H1 (cell line): Measurements from ENCODE around the gene ZBED6. TPM values are rescaled to one million over a fixed set of nuclear protein-coding genes. Genes with fewer than 3 reads are reported as not detected.

Source experiments
- CTCF ChIA-PET: fragments of 300-600 bp; sonication (Branson Sonifier 250); formaldehyde crosslinking; loops from one replicate; lab custom pipeline; 2021; ENCODE audit not compliant: partially characterized antibody; lab: Charles Lee
- POLR2A ChIA-PET: fragments of 300-600 bp; sonication (Branson Sonifier 250); formaldehyde crosslinking; loops from one replicate; lab custom pipeline; 2021; ENCODE audit warnings: inconsistent platforms; ENCODE audit not compliant: partially characterized antibody; lab: Charles Lee
- DNase-seq, 2 experiments: peaks; one replicate each; pipeline versions ENCODE4 v3.0.0 to v3.0.0-alpha.2; 2010 to 2022; ENCODE audit warnings: low spot score in 2 of 2, low read depth in 1 of 2, mixed read lengths in 1 of 2
- FAIRE-seq: peaks from 2 replicates; lab custom pipeline; 2011; peaks lifted over from hg19 to GRCh38; lab: Jason Lieb, UNC
- H2AFZ ChIP-seq: 2 replicates; pipeline ENCODE4 v1.8.1; 2012; ENCODE audit warnings: low read length, inconsistent platforms
- H2AK5ac ChIP-seq: 2 replicates; pipeline ENCODE4 v1.6.1; 2013; ENCODE audit warnings: low read depth, low read length
- H2BK120ac ChIP-seq: replicated peaks from 2 replicates; pipeline ENCODE3; 2013; ENCODE audit warnings: low read depth, low read length, inconsistent platforms
- H2BK12ac ChIP-seq: 2 replicates; pipeline ENCODE4 v1.6.1; 2013; ENCODE audit warnings: low read depth, low read length
- H2BK15ac ChIP-seq: 2 replicates; pipeline ENCODE4 v1.6.1; 2013; ENCODE audit warnings: low read length
- H2BK20ac ChIP-seq: 2 replicates; pipeline ENCODE4 v1.6.1; 2013; ENCODE audit warnings: low read length
- H2BK5ac ChIP-seq: 2 replicates; pipeline ENCODE4 v1.6.1; 2013; ENCODE audit warnings: low read depth, low read length
- H3K14ac ChIP-seq: 2 replicates; pipeline ENCODE4 v1.6.1; 2013; ENCODE audit warnings: inconsistent platforms; ENCODE audit not compliant: insufficient read length
- H3K18ac ChIP-seq: 2 replicates; pipeline ENCODE4 v1.6.1; 2013; ENCODE audit warnings: low read length; ENCODE audit errors: extremely low read depth
- H3K23ac ChIP-seq: 2 replicates; pipeline ENCODE4 v1.6.1; 2013; ENCODE audit warnings: inconsistent platforms; ENCODE audit not compliant: insufficient read length
- H3K23me2 ChIP-seq: 2 replicates; pipeline ENCODE4 v1.6.1; 2013; ENCODE audit warnings: low read depth, low read length
- H3K27ac ChIP-seq: 2 replicates; pipeline ENCODE4 v1.6.1; 2011; ENCODE audit warnings: low read depth, low read length, inconsistent platforms
- H3K27me3 ChIP-seq, 4 experiments: replicated peaks in 1 of 4; 1 replicate in 1 of 4; 2 replicates in 3 of 4; pipeline versions ENCODE4 v1.6.1 to v1.8.1; 2011 to 2013; ENCODE audit warnings: low read length in 3 of 4, mild to moderate bottlenecking in 3 of 4, inconsistent platforms in 2 of 4, mixed read lengths in 2 of 4, moderate library complexity in 1 of 4; ENCODE audit not compliant: control insufficient read depth in 3 of 4, insufficient read depth in 3 of 4; ENCODE audit errors: extremely low read depth in 1 of 4
- H3K36me3 ChIP-seq, 4 experiments: 2 replicates each; pipeline versions ENCODE4 v1.6.1 to v1.8.1; 2011 to 2013; ENCODE audit warnings: mild to moderate bottlenecking in 4 of 4, low read length in 3 of 4, moderate library complexity in 2 of 4, control low read depth in 1 of 4, inconsistent platforms in 1 of 4; ENCODE audit not compliant: insufficient read depth in 4 of 4, control insufficient read depth in 2 of 4
- H3K4ac ChIP-seq: replicated peaks from 2 replicates; pipeline ENCODE3; 2013; ENCODE audit warnings: low read length, low read depth, mixed read lengths, inconsistent platforms; ENCODE audit not compliant: insufficient read length
- H3K4me1 ChIP-seq, 4 experiments: replicated peaks in 1 of 4; 1 replicate in 1 of 4; 2 replicates in 3 of 4; pipeline versions ENCODE4 v1.6.1 to v1.8.1; 2011 to 2013; ENCODE audit warnings: low read length in 3 of 4, inconsistent platforms in 2 of 4, mixed read lengths in 1 of 4; ENCODE audit not compliant: insufficient read depth in 4 of 4, control insufficient read depth in 3 of 4
- H3K4me2 ChIP-seq, 2 experiments: 2 replicates each; pipeline versions ENCODE4 v1.6.1 to v1.8.1; 2011 to 2013; ENCODE audit warnings: low read depth in 2 of 2, low read length in 2 of 2, control low read depth in 1 of 2, inconsistent platforms in 1 of 2, mild to moderate bottlenecking in 1 of 2; ENCODE audit not compliant: insufficient read depth in 1 of 2
- H3K4me3 ChIP-seq, 4 experiments: fragments of 200-600, 300-600 bp in 1 of 4; sonication (generic), shearing (Covaris generic), sonication (Bioruptor Twin) in 1 of 4; 2 replicates each; pipeline versions ENCODE4 v1.5.1 to v1.8.1; 2011 to 2016; ENCODE audit warnings: low read length in 4 of 4, low read depth in 3 of 4, control low read depth in 2 of 4, inconsistent platforms in 2 of 4, mild to moderate bottlenecking in 2 of 4, mixed read lengths in 1 of 4, moderate library complexity in 1 of 4; ENCODE audit not compliant: insufficient read depth in 2 of 4; ENCODE audit errors: extremely low read depth in 1 of 4
- H3K56ac ChIP-seq: replicated peaks from 2 replicates; pipeline ENCODE3; 2013; ENCODE audit warnings: low read depth, mild to moderate bottlenecking, mixed read lengths, low read length, inconsistent platforms; ENCODE audit not compliant: insufficient read length
- H3K79me1 ChIP-seq: 2 replicates; pipeline ENCODE4 v1.6.1; 2013; ENCODE audit warnings: low read depth, low read length, control low read depth
- H3K79me2 ChIP-seq, 2 experiments: 2 replicates each; pipeline versions ENCODE4 v1.6.1 to v1.8.1; 2012 to 2013; ENCODE audit warnings: low read length in 2 of 2, mild to moderate bottlenecking in 2 of 2, inconsistent platforms in 1 of 2; ENCODE audit not compliant: insufficient read depth in 2 of 2, control insufficient read depth in 1 of 2
- H3K9ac ChIP-seq, 4 experiments: replicated peaks in 1 of 4; 1 replicate in 1 of 4; 2 replicates in 3 of 4; pipeline versions ENCODE4 v1.6.1 to v1.8.1; 2011 to 2013; ENCODE audit warnings: low read depth in 3 of 4, low read length in 3 of 4, control low read depth in 2 of 4, mild to moderate bottlenecking in 2 of 4, moderate library complexity in 2 of 4, inconsistent platforms in 1 of 4; ENCODE audit errors: extremely low read depth in 1 of 4
- H3K9me3 ChIP-seq, 2 experiments: 2 replicates each; pipeline versions ENCODE4 v1.6.1 to v1.8.1; 2012 to 2013; ENCODE audit warnings: mild to moderate bottlenecking in 2 of 2, moderate library complexity in 2 of 2, control low read depth in 1 of 2, inconsistent platforms in 1 of 2, low read depth in 1 of 2, low read length in 1 of 2, mixed read lengths in 1 of 2; ENCODE audit not compliant: insufficient read depth in 2 of 2
- H4K20me1 ChIP-seq, 2 experiments: replicated peaks in 1 of 2; 2 replicates each; pipeline versions ENCODE3 to v1.8.1; 2011 to 2013; ENCODE audit warnings: inconsistent platforms in 2 of 2, low read length in 2 of 2, mild to moderate bottlenecking in 1 of 2; ENCODE audit not compliant: insufficient read depth in 2 of 2, control insufficient read depth in 1 of 2
- H4K5ac ChIP-seq: 2 replicates; pipeline ENCODE4 v1.6.1; 2013; ENCODE audit warnings: low read length, low read depth, mixed read lengths, inconsistent platforms; ENCODE audit not compliant: insufficient read length
- H4K8ac ChIP-seq: 2 replicates; pipeline ENCODE4 v1.8.0; 2013; ENCODE audit warnings: mild to moderate bottlenecking, moderate library complexity, low read length, inconsistent platforms; ENCODE audit not compliant: insufficient read depth; ENCODE audit errors: extremely low read depth
- H4K91ac ChIP-seq: replicated peaks from 2 replicates; pipeline ENCODE3; 2013; ENCODE audit warnings: low read length, mixed read lengths, inconsistent platforms; ENCODE audit not compliant: insufficient read length
- ASH2L ChIP-seq: fragments of 200-600, 300-600 bp; sonication (generic); IDR thresholded peaks from one replicate; pipeline ENCODE4 v1.7.1; 2017; ENCODE audit warnings: low read length
- EP300 ChIP-seq, 2 experiments: IDR thresholded peaks; 1 replicate in 1 of 2; 2 replicates in 1 of 2; pipeline ENCODE4 v1.6.1; 2011 to 2012; ENCODE audit warnings: low read depth in 2 of 2, low read length in 2 of 2, mild to moderate bottlenecking in 2 of 2, borderline replicate concordance in 1 of 2, inconsistent platforms in 1 of 2, moderate library complexity in 1 of 2
- FOSL1 ChIP-seq: IDR thresholded peaks from 2 replicates; pipeline ENCODE4 v1.6.1; 2011; ENCODE audit warnings: mild to moderate bottlenecking, low read depth, low read length, moderate library complexity; ENCODE audit not compliant: insufficient read depth
- GABPA ChIP-seq: IDR thresholded peaks from 2 replicates; pipeline ENCODE4 v1.6.1; 2011; ENCODE audit warnings: mild to moderate bottlenecking, low read length, moderate library complexity, borderline replicate concordance; ENCODE audit not compliant: insufficient read depth
- KDM4A ChIP-seq: IDR thresholded peaks from one replicate; pipeline ENCODE4 v1.7.1; 2012; ENCODE audit warnings: low read depth, mild to moderate bottlenecking, moderate library complexity, low read length, inconsistent platforms; ENCODE audit not compliant: severe bottlenecking
- POLR2AphosphoS5 ChIP-seq: IDR thresholded peaks from 2 replicates; pipeline ENCODE4 v1.6.1; 2011; ENCODE audit warnings: low read depth, low read length
- RNF2 ChIP-seq: fragments of 200-900, 300-1000 bp; sonication (generic); IDR thresholded peaks from 2 replicates; pipeline ENCODE4 v1.7.1; 2016; ENCODE audit warnings: borderline replicate concordance, low read depth, mild to moderate bottlenecking, antibody characterized with exemption, low read length; ENCODE audit not compliant: poor library complexity, severe bottlenecking; ENCODE audit errors: missing control alignments
- RXRA ChIP-seq: IDR thresholded peaks from 2 replicates; pipeline ENCODE4 v1.6.1; 2011; ENCODE audit warnings: low read depth, mild to moderate bottlenecking, low read length, moderate library complexity; ENCODE audit not compliant: insufficient read depth
- TBP ChIP-seq: IDR thresholded peaks from 2 replicates; pipeline ENCODE4 v1.6.1; 2011; ENCODE audit warnings: low read depth, low read length, improper control_type of control experiment
- WGBS, 2 experiments: shearing (Covaris generic) in 1 of 2; methylation state at CpG; one replicate each; pipeline versions ENCODE4 v1.1.6 to v1.1.7; 2013 to 2015; ENCODE audit warnings: low lambda C conversion rate in 2 of 2, mixed read lengths in 2 of 2, inconsistent platforms in 1 of 2, low coverage in 1 of 2, missing lambda C conversion rate in 1 of 2; ENCODE audit not compliant: insufficient replicate concordance in 2 of 2, insufficient coverage in 1 of 2, insufficient read length in 1 of 2; ENCODE audit errors: extremely low coverage in 1 of 2, missing lambda C conversion rate in 1 of 2; 5-methylcytosine and 5-hydroxymethylcytosine counted together
- polyA plus RNA-seq, 7 experiments: library from polyadenylated mRNA; depleted of rRNA in 3 of 7; stranded (reverse) in 5 of 7; unstranded in 2 of 7; fragments of >200 nt in 5 of 7; fragments of 200-250 nt in 2 of 7; gene quantifications; 1 replicate in 5 of 7; 2 replicates in 1 of 7; 4 replicates in 1 of 7; pipeline versions ENCODE4 v1.2.1 to v1.2.3, GENCODE V29; 2011 to 2013; ENCODE audit warnings: missing spikeins in 2 of 7, mixed read lengths in 2 of 7
- total RNA-seq: library from RNA; stranded (reverse); fragmentation: NEBNext Ultra II Directional; extraction: Animal tissue kit (Norgen Biotek cat#: 25700); gene quantifications from 2 replicates; pipeline ENCODE4 v1.2.1, GENCODE V29; 2021
- TF ChIP-seq, protein P1 (sequence below): IDR thresholded peaks from 2 replicates; pipeline ENCODE4 v1.6.1; 2012; ENCODE audit warnings: inconsistent platforms

Gene ZBED6
- total and polyA plus RNA-seq, 2 of the 8 experiments (the other 6 are each of a cell fraction or from before 2014, with no cell fraction given) = 1.4 to 25.9 TPM

DNA sequence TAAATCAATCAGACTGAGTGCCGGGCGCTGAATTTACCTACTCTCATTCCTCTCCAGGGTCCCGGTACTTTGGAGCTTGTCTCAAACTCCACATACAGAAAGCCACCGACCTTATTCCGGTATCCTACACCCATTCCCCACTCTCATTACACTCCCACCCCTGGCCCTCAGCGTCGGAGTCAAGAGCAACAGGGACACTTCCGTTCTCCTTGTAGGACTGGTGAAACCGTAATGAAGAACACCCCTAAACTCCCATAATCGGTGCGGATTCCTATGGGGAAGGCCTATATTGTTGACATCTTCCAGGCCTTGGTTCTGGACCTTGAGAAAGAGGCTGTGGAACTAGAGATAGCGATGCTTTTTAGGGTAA is 798 bp downstream of the ZBED6 start:
- H3K27ac ChIP-seq = peak overlapping the region; percentile 94
- peak overlapping the region; percentile 35 for H4K5ac ChIP-seq
- H3K14ac ChIP-seq = no peak overlapping the region
- H3K23me2 ChIP-seq = no peaks in the 10 kb centered on the region
- peak overlapping the region; percentile 68 for H4K91ac ChIP-seq
- peaks cover 0 to 27% (median 15%) of the 10 kb centered on the region in 4 experiments; a peak in 4 of 8 replicates for H3K36me3 ChIP-seq
- H3K79me1 ChIP-seq = peaks cover 7% of the 10 kb centered on the region
- peak overlapping the region; percentile 85; the same call in 1 of the 2 replicates for H2BK12ac ChIP-seq
- peak overlapping the region; percentile 84 to 92 (median 86) for H3K4me3 ChIP-seq
- H3K4me1 ChIP-seq = peaks cover 0 to 4% (median 0%) of the 10 kb centered on the region in 4 experiments; a peak in 1 of 7 replicates
- POLR2A ChIA-PET = interaction anchor here (0.7 to 1.5 kb wide), 11 partner anchors 8 to 487 kb away, joined by 3 to 10 read pairs (median 3); no protein-coding TSS in a partner anchor
- no peaks in the 10 kb centered on the region for H3K27me3 ChIP-seq
- H3K18ac ChIP-seq = peak overlapping the region; percentile 92
- peaks cover 4 to 10% of the 10 kb centered on the region in 2 experiments; a peak in 2 of 4 replicates for H3K9me3 ChIP-seq
- CTCF ChIA-PET = no interaction called here
- H3K4me2 ChIP-seq = peak overlapping the region; percentile 78 to 84
- no peak for FAIRE-seq
- peak overlapping the region; percentile 81; the same call in 1 of the 2 replicates for H4K8ac ChIP-seq
- peak overlapping the region; percentile 97 for H2BK5ac ChIP-seq
- peak overlapping the region; percentile 85 for H3K56ac ChIP-seq
- no peak overlapping the region for H3K23ac ChIP-seq
- no peak overlapping the region for H2AFZ ChIP-seq
- H3K9ac ChIP-seq = peak overlapping the region; percentile 82 to 91 (median 85)
- H3K4ac ChIP-seq = no peak overlapping the region
- no peak overlapping the region for H2BK15ac ChIP-seq
- 3 to 100% methylated on average over 1 to 12 of the region's 12 CpGs for WGBS, 2 experiments
- no peak overlapping the region for H2BK20ac ChIP-seq
- no peak for DNase-seq
- peaks cover 0 to 7% of the 10 kb centered on the region in 2 experiments for H4K20me1 ChIP-seq
- no peak overlapping the region for H2BK120ac ChIP-seq
- H2AK5ac ChIP-seq = peak overlapping the region; percentile 5; the same call in 1 of the 2 replicates
- peaks cover 33 to 51% of the 10 kb centered on the region in 2 experiments for H3K79me2 ChIP-seq
- no peak for TF ChIP-seq KDM4A
- no peak for TF ChIP-seq EP300 (IDR thresholded peaks at IDR 0.05; ENCODE audit: borderline replicate concordance in 1 of 2, low read depth in 2 of 2, low read length in 2 of 2)
- TF ChIP-seq, protein P1, sequence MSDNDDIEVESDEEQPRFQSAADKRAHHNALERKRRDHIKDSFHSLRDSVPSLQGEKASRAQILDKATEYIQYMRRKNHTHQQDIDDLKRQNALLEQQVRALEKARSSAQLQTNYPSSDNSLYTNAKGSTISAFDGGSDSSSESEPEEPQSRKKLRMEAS = 0 out of 2 replicates have a peak, but pooled peaks have one; percentile 1
- no peak for TF ChIP-seq RNF2
- peak; percentile 48; the same call in 1 of the 2 replicates for TF ChIP-seq POLR2AphosphoS5
- TF ChIP-seq RXRA = no peak
- TF ChIP-seq TBP = peak; percentile 2; the same call in 1 of the 2 replicates
- peak; percentile 40 for TF ChIP-seq ASH2L
- TF ChIP-seq FOSL1 = no peak
- TF ChIP-seq GABPA = no peak
